ENCODE measurements around the gene GK. TPM values are rescaled to one million over a fixed set of nuclear protein-coding genes. Genes with fewer than 3 reads are reported as not detected.
"Not testable (repeated sequence)": the region's sequence is repeated elsewhere in the genome, so short reads cannot be mapped to it uniquely, and the experiment has no call there.

The GK gene
- total RNA-seq, 2 donors from 2014 or later = 2.9 to 3.3 TPM

GRCh38 chrX:30637874-30638815, 15.1 kb upstream of the GK start:
- H3K9me3 ChIP-seq = no peaks in the 10 kb centered on the region
- DNase-seq (peak in 1 of 4 donors; percentile 35), ATAC-seq (no peak)
- peak overlapping the region in 1 of 4 donors; percentile 21 for H3K27ac ChIP-seq
- no peak for TF ChIP-seq CTCF (IDR thresholded peaks at IDR 0.05)
- TF ChIP-seq POLR2A (IDR thresholded peaks at IDR 0.05) = no peak
- WGBS, 2 donors = 84 to 87% methylated on average over 7 to 8 of the region's 8 CpGs
- intact Hi-C loops (cut with DNase I) = no loop called here
- H3K27me3 ChIP-seq = no peaks in the 10 kb centered on the region
- H3K4me1 ChIP-seq = no peaks in the 10 kb centered on the region
- no peaks in the 10 kb centered on the region for H3K36me3 ChIP-seq (replicated peaks in 1 of 2; ENCODE audit: insufficient read depth in 1 of 2, low read depth in 2 of 2)
- H3K4me3 ChIP-seq = no peak overlapping the region

DNA sequence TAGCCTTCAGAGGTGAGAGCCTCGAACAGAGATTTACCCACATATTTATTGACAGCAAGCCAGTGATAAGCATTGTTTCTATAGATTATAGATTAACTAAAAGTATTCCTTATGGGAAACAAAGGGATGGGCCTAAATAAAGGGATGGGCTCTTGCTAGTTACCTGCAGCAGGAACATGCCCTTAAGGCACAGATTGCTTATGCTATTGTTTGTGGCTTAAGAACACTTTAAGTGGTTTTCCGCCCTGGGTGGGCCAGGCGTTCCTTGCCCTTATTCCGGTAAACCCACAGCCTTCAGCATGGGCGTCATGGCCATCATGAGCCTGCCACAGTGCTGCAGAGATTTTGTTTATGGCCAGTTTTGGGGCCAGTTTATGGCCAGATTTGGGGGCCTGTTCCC, 13.5 kb upstream of the GK start:
- 77 to 93% methylated on average over 3 to 5 of the region's 5 CpGs for WGBS, 2 donors
- ATAC-seq; H3K36me3 ChIP-seq (replicated peaks in 1 of 2; ENCODE audit: insufficient read depth in 1 of 2, low read depth in 2 of 2); H3K9me3 ChIP-seq; H3K27me3 ChIP-seq; H3K27ac ChIP-seq; H3K4me3 ChIP-seq; DNase-seq; H3K4me1 ChIP-seq; intact Hi-C loops (cut with DNase I): not testable (repeated sequence)

GRCh38 chrX:30642642-30643041, 10.6 kb upstream of the GK start:
- 92 to 96% methylated on average over 2 to 3 of the region's 3 CpGs for WGBS, 2 donors
- TF ChIP-seq POLR2A (IDR thresholded peaks at IDR 0.05) (no peak), CTCF (IDR thresholded peaks at IDR 0.05) (no peak)

DNA sequence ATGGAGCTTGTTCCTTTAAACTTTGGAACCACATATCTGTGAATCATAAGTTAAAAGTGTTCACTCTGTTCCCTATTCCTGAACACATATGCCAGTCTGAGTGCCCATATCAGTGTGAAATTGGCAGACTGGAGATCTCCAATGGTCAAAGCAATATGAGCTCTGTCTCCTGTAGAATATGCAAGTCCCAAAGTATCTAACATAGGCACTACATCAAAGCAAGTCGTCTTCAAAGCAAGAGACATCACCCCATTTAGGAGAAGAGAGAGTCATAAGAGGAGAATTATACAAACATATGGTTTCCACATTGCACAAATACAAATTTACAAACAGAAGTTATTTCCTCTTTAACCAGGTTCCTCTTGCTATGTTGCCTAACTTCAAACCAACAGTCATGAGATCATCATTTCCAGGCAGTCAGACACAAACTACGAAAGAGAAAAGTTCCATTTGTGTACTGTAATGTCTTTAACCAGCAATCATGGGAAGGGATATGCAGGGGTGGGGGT, 9.9 kb upstream of the GK start:
- 52 to 76% methylated on average over 2 of the region's 2 CpGs for WGBS, 2 donors
- no peak for ATAC-seq
- H3K27ac ChIP-seq = peak overlapping the region in 1 of 4 donors; percentile 25

More at GRCh38 chrX:30642642-30643041, 10.6 kb upstream of the GK start:
- ATAC-seq (no peak), DNase-seq (no peak)
- Histone ChIP-seq H3K4me3 (no peak overlapping the region), H3K4me1 (no peaks in the 10 kb centered on the region), H3K27me3 (no peaks in the 10 kb centered on the region), H3K27ac (peak overlapping the region in 1 of 4 donors; percentile 25), H3K9me3 (no peaks in the 10 kb centered on the region), H3K36me3 (replicated peaks in 1 of 2; ENCODE audit: insufficient read depth in 1 of 2, low read depth in 2 of 2) (no peaks in the 10 kb centered on the region)
- intact Hi-C loops (cut with DNase I) = no loop called here

More for the DNA sequence above, 9.9 kb upstream of the GK start:
- Histone ChIP-seq H3K9me3 (no peaks in the 10 kb centered on the region), H3K27me3 (no peaks in the 10 kb centered on the region), H3K4me3 (no peak overlapping the region), H3K36me3 (replicated peaks in 1 of 2; ENCODE audit: insufficient read depth in 1 of 2, low read depth in 2 of 2) (no peaks in the 10 kb centered on the region), H3K4me1 (no peaks in the 10 kb centered on the region)
- TF ChIP-seq CTCF (IDR thresholded peaks at IDR 0.05) (no peak), POLR2A (IDR thresholded peaks at IDR 0.05) (no peak)
- intact Hi-C loops (cut with DNase I) = no loop called here
- no peak for DNase-seq
